ENCODE results near the gene HABP2. TPM values are rescaled to one million over a fixed set of nuclear protein-coding genes. Genes with fewer than 3 reads are reported as not detected.

The HABP2 gene
- polyA plus RNA-seq, 1 donor from 2014 or later: not detected

DNA sequence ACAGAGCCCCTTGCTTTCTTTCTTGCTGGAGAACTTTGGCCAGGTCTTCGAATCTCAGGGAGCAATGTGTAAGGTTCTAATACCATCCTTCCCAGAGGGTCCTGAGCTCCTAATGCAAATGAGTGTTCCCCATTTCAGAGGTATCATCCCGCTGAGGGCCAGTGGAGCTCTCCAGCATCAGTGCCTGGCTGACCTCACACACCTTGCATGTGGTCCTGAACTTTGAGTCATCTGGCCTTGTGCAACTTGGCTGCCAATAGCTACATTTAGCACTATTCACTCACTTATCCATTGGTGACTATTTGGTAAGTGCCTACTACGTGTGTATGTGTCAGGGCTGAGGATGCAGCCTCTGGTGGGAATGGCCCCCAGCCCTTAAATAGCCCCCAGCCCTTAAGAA lies 48.4 kb upstream of the HABP2 start:
- H3K9me3 ChIP-seq (ENCODE audit: low read length): peaks cover 5% of the 10 kb centered on the region
- H3K9me2 ChIP-seq (ENCODE audit: insufficient read depth, low read length): no peaks in the 10 kb centered on the region
- no peak overlapping the region for H2AFZ ChIP-seq (ENCODE audit: low read depth, low read length)
- H4K20me1 ChIP-seq (ENCODE audit: insufficient read depth): no peaks in the 10 kb centered on the region
- TF ChIP-seq SMC3 (conservative IDR thresholded peaks at IDR 0.05; ENCODE audit: poor library complexity) (no peak), POLR2AphosphoS5 (IDR thresholded peaks at IDR 0.05) (no peak), EP300 (conservative IDR thresholded peaks at IDR 0.05; ENCODE audit: poor library complexity, severe bottlenecking) (no peak)
- TF ChIP-seq, protein P1, sequence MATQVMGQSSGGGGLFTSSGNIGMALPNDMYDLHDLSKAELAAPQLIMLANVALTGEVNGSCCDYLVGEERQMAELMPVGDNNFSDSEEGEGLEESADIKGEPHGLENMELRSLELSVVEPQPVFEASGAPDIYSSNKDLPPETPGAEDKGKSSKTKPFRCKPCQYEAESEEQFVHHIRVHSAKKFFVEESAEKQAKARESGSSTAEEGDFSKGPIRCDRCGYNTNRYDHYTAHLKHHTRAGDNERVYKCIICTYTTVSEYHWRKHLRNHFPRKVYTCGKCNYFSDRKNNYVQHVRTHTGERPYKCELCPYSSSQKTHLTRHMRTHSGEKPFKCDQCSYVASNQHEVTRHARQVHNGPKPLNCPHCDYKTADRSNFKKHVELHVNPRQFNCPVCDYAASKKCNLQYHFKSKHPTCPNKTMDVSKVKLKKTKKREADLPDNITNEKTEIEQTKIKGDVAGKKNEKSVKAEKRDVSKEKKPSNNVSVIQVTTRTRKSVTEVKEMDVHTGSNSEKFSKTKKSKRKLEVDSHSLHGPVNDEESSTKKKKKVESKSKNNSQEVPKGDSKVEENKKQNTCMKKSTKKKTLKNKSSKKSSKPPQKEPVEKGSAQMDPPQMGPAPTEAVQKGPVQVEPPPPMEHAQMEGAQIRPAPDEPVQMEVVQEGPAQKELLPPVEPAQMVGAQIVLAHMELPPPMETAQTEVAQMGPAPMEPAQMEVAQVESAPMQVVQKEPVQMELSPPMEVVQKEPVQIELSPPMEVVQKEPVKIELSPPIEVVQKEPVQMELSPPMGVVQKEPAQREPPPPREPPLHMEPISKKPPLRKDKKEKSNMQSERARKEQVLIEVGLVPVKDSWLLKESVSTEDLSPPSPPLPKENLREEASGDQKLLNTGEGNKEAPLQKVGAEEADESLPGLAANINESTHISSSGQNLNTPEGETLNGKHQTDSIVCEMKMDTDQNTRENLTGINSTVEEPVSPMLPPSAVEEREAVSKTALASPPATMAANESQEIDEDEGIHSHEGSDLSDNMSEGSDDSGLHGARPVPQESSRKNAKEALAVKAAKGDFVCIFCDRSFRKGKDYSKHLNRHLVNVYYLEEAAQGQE (IDR thresholded peaks at IDR 0.05; ENCODE audit: borderline replicate concordance): no peak
- H3K79me2 ChIP-seq (replicated peaks; ENCODE audit: insufficient read depth, low read length): no peaks in the 10 kb centered on the region
- no peaks in the 10 kb centered on the region for H3K36me3 ChIP-seq (ENCODE audit: insufficient read depth, low read length)
- H3K9ac ChIP-seq (ENCODE audit: low read length): no peak overlapping the region
- H3K4me3 ChIP-seq (ENCODE audit: low read length): no peak overlapping the region
- no peak overlapping the region for H3K27ac ChIP-seq (ENCODE audit: low read length)
- H3F3A ChIP-seq (ENCODE audit: insufficient read depth, low read length, poor library complexity, severe bottlenecking): no peaks in the 10 kb centered on the region
- H3K27me3 ChIP-seq (ENCODE audit: insufficient read depth, low read depth, low read length): no peaks in the 10 kb centered on the region
- H3K4me2 ChIP-seq (ENCODE audit: low read length): no peak overlapping the region

DNA sequence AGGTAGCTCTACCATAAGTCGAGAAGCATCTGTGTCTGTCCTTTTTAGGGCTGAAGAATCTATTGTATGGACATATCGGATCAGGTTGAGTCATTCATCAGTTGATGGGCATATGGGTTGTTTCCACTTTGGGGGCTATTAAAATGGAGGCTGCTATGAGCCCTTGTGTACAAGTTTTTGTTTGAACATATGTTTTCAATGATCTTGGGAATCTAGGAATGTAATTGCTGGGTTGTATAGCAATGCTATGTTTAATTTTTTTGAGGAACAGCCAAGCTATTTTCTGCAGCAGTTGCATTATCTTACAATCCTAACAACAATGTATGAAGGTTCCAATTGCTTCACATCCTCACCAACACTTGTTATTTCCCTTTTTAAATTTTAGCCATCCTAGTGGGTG lies 46.4 kb upstream of the HABP2 start:
- Histone ChIP-seq H4K20me1 (ENCODE audit: insufficient read depth) (no peaks in the 10 kb centered on the region), H3K27ac (ENCODE audit: low read length) (no peak overlapping the region), H3K79me2 (replicated peaks; ENCODE audit: insufficient read depth, low read length) (no peaks in the 10 kb centered on the region), H3K9me3 (ENCODE audit: low read length) (peaks cover 5% of the 10 kb centered on the region), H3K9me2 (ENCODE audit: insufficient read depth, low read length) (no peaks in the 10 kb centered on the region), H3F3A (ENCODE audit: insufficient read depth, low read length, poor library complexity, severe bottlenecking) (no peaks in the 10 kb centered on the region), H3K36me3 (ENCODE audit: insufficient read depth, low read length) (no peaks in the 10 kb centered on the region), H3K4me3 (ENCODE audit: low read length) (no peak overlapping the region), H2AFZ (ENCODE audit: low read depth, low read length) (no peak overlapping the region), H3K4me2 (ENCODE audit: low read length) (no peak overlapping the region), H3K27me3 (ENCODE audit: insufficient read depth, low read depth, low read length) (no peaks in the 10 kb centered on the region), H3K9ac (ENCODE audit: low read length) (no peak overlapping the region)
- TF ChIP-seq SMC3 (conservative IDR thresholded peaks at IDR 0.05; ENCODE audit: poor library complexity) (no peak), MXI1 (conservative IDR thresholded peaks at IDR 0.05; ENCODE audit: poor library complexity, severe bottlenecking) (no peak), POLR2AphosphoS5 (IDR thresholded peaks at IDR 0.05) (no peak), RAD21 (conservative IDR thresholded peaks at IDR 0.05) (no peak), TAF1 (IDR thresholded peaks at IDR 0.05; ENCODE audit: low read depth) (no peak), EZH2 (IDR thresholded peaks at IDR 0.05; ENCODE audit: borderline replicate concordance, insufficient read depth, low read length, poor library complexity, severe bottlenecking) (no peak)
- TF ChIP-seq, protein P2, sequence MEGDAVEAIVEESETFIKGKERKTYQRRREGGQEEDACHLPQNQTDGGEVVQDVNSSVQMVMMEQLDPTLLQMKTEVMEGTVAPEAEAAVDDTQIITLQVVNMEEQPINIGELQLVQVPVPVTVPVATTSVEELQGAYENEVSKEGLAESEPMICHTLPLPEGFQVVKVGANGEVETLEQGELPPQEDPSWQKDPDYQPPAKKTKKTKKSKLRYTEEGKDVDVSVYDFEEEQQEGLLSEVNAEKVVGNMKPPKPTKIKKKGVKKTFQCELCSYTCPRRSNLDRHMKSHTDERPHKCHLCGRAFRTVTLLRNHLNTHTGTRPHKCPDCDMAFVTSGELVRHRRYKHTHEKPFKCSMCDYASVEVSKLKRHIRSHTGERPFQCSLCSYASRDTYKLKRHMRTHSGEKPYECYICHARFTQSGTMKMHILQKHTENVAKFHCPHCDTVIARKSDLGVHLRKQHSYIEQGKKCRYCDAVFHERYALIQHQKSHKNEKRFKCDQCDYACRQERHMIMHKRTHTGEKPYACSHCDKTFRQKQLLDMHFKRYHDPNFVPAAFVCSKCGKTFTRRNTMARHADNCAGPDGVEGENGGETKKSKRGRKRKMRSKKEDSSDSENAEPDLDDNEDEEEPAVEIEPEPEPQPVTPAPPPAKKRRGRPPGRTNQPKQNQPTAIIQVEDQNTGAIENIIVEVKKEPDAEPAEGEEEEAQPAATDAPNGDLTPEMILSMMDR (IDR thresholded peaks at IDR 0.05; ENCODE audit: poor library complexity, severe bottlenecking): no peak
- TF ChIP-seq, protein P1 (IDR thresholded peaks at IDR 0.05; ENCODE audit: borderline replicate concordance): no peak
